HG02840 (cell line): ENCODE results near the gene SOWAHB.

ENCODE experiments used
- ATAC-seq: cut with Tn5 transposase; IDR thresholded peaks from one replicate; pipeline ENCODE4 v1.9.1; 2021; ENCODE audit warnings: mild to moderate bottlenecking, moderate library complexity, moderate number of reproducible peaks; ENCODE audit not compliant: unreplicated experiment, low FRiP score

The SOWAHB gene, protein sequence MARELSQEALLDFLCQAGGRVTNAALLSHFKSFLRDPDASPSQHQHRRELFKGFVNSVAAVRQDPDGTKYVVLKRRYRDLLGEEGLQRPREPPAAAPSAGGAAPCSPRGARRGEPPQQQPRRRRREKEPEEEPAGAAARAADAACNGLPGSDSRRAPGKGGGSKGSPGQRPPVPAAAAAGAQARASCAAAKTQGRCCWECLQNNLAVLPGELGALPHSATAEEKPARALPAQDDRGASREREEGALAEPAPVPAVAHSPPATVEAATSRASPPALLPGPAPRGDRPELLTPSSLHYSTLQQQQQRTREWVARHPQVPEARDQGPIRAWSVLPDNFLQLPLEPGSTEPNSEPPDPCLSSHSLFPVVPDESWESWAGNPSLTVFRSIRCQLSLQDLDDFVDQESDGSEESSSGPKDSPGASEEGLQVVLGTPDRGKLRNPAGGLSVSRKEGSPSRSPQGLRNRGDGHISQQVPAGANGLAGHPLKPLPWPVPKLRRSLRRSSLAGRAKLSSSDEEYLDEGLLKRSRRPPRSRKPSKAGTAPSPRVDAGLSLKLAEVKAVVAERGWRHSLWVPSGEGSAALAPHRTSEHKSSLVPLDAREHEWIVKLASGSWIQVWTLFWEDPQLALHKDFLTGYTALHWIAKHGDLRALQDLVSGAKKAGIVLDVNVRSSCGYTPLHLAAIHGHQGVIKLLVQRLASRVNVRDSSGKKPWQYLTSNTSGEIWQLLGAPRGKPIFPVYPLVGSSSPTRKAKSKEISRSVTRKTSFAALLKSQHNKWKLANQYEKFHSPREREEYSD

DNA sequence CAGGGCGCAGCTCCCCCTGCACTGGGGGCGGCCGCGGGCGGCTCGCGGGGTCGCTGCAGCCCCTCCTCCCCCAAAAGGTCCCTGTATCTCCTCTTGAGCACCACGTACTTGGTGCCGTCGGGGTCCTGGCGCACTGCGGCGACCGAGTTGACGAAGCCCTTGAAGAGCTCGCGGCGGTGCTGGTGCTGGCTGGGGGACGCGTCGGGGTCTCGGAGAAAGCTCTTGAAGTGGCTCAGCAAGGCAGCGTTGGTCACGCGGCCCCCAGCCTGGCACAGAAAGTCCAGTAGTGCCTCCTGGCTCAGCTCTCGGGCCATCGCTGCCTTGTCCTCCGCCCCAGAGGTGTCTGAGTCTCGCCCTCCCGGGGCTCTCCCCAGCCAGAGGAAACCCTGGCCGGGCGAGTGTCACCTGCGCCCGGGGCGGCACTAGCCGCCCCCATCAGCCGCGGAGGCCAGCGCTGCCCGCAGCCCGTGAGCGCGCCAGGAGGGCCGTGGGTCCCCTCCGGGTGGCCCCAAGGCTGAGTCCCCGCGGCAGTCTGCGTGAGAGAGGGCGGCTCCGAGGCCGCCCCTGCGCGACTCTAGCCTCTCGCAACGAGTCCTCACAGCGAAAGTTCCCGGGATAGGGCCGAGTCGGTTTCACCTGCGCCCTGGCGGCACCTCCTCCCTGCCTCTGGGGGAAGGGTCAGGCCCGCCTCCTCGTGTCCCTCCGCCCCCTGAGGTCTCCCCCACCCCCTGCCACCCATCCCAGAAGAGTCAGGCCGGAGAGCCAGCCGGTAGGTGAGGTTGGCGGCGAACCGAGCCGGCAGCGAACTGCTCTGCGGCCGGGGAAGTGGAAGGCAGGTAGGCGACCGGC, at the start of gene SOWAHB:
SOWAHB (minus strand) TSS at position 609 of the 849 bp plus-strand sequence; CDS start at position 314, 295 bp downstream.
- ATAC-seq, result no peak

DNA sequence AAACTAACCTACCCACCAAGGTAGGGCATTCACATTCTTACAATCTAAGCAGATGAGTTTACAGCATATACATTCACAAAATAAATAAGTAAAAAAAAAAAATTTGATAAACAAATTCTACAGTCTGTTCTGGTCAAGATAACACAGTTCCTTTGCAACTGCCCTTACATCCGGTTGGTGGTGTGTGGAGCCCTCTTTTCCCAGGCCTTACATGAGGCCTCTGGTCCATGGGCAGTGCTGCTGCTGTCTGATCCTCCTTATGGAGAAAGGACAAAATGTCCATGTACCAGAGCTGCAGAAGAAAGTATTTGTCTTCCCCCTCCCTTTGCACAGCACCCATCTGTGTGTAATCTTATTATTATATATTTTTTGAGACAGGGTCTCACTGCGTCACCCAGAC, 49.4 kb upstream of the SOWAHB start:
- ATAC-seq, result no peak

GRCh38 chr4:76943790-76944189, 45.8 kb upstream of the SOWAHB start:
- ATAC-seq, result no peak

- no peak for ATAC-seq
Observed at GRCh38 chr4:76943129-76943620, 45.2 kb upstream of the SOWAHB start.

DNA sequence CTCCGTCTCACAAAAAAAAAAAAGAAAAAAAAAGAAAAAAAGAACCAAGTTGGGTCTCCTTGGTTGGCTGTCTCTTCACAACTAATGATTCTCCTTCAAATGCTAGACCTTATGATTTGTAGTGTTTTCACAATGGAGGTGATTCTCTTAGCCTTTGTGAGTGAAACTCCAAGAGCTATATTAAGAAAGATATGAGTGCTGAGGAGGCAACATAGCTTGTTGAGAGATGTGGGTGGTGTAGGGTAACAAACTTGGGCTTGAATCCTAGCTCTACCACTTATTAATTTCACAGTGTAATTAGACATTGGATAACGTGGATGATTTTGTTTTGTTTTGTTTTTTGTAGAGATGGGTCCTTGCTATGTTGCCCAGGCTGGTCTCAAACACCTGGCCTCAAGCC, 41.2 kb upstream of the SOWAHB start:
- ATAC-seq, result no peak

- no peak for ATAC-seq
Observed at GRCh38 chr4:76931576-76932276, 33.8 kb upstream of the SOWAHB start.

GRCh38 chr4:76931087-76931486, 33.1 kb upstream of the SOWAHB start:
- ATAC-seq, result no peak

GRCh38 chr4:76930685-76931084, 32.7 kb upstream of the SOWAHB start:
- ATAC-seq, result no peak

DNA sequence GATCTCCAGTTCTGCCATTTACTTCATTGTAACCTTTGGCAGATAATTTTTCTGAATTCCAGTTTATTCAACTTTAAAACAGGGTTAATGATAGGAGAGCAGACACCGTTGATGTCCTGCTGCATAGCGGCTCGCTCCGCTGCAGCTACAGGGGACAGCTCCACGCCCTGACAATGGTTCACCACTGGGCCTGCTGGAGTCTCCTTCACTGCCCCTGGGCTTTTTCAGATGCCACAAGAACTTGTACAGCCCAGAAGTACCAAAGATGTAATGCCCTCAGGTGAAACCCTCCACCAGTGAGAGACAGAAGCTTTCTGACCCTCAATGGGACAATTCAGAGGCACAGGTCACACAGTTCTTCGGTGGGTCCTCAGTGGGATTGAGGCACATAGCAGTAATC, 28.9 kb upstream of the SOWAHB start:
- ATAC-seq, result no peak

DNA sequence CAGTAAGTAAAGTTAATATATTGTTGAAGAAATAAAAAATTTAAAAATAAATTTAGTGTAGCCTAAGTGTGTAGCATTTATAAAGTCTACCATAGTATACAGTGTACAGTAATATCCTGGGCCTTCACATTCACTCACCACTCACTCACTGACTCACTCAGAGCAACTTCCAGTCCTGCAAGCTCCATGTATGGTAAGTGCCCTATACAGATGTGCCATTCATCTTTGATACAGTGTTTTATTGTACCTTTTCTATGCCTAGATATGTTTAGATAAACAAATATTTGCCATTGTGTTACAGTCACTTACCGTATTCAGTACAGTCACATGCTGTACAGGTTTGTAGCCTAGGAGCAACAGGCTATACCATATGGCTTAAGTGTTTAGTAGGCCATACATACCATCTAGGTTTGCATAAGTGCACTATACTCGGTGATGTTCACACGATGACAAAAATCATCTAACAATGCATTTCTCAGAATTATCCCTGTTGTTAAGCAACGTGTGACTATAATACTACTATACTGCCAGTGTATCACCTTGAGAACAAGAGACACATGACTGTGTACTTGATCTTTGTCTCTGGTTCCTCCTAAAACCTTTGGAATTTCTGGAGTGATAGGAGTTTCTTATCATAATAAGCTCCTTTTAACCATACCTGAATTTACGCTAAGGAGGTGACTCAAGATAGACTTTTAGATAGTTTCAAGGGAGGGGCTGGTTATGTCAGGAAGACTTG, 25.8 kb upstream of the SOWAHB start:
- ATAC-seq, result no peak

GRCh38 chr4:76920715-76921114, 22.8 kb upstream of the SOWAHB start:
- no peak for ATAC-seq

DNA sequence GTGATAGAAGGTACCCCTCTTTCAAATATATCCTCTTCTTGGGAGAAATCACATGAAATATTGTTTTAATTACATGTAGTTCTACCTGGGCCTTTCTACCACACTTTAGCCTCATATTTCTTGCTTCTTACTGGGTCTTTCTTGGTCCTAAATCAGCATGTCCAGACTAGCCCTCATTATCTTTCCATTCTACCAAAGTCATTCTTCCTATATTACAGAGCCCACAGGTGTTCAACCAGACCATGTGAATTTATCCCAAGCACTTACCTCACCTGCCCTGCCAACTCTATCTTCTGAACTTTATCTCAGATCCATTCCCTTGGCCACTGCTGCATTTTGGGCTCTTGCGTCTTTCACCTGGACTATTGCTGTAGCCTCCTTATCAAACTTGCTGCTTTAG, 11.8 kb upstream of the SOWAHB start:
- no peak for ATAC-seq

DNA sequence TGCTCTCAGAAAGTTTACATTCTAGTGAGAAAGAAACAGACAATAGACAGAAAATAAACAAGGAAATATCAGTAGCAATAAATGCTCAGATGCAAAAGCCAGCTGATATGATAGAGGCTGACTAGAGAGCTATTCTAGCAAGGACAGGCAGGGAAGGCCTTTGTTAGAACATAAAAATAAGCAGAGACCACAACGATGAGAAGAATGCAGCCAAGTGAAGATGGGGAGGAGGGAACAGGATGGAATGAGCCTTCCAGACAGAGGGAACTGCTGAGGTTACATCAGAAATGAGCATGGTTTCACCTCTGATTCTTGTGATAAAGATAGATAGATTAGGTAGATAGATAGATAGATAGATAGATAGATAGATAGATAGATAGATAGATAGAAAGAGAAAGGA, 7.6 kb upstream of the SOWAHB start:
- no peak for ATAC-seq

GRCh38 chr4:76904646-76905190, 6.8 kb upstream of the SOWAHB start:
- ATAC-seq, result no peak

- no peak for ATAC-seq
Observed at GRCh38 chr4:76902233-76902890, 4.4 kb upstream of the SOWAHB start.

DNA sequence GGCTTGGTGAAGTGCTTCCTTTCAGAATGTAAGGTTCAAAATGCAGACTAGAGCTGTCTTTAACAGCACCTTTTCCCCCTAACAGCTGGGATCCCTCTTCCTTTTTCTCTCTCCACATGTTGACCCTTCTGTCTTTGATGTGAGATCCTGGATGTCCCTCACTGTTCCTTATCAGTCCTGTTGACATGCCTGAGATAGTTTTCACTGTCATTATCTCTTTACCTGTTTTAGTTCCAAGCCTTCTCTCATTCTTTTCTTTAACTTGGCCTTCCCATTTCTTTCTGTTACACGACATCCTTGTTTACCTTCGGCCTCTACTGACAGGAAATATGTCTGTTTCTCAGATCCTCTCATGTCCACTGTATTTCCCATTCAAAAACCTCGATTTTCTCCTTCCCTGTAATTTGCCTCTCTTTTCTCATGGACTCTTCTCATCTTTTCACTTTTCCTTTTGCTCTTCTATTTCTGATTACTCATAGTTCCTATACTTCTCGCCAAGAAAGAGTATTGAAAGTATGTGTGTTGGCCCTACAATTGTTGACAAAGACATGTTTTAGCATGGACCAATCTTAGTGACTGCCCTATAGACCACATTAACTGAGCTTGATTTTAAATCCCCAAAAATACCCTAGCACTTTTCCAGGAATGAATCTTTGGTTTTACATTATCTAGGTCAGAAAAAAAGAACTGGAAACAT, 1.2 kb upstream of the SOWAHB start:
- ATAC-seq, result no peak

GRCh38 chr4:76898385-76898692, 395 bp upstream of the SOWAHB start:
- ATAC-seq, result no peak
